Stimulated activated CD8-positive, alpha-beta memory T cell treated with anti-CD3 and anti-CD28 coated beads, Interleukin-4, amount 100 ng/mL, for 1 hour (primary cell): ENCODE results near the gene CBFA2T3.

Experiments
- DNase-seq, 2 donors: peaks; one replicate each; pipeline ENCODE4 v3.0.0-alpha.2; 2020; ENCODE audit warnings: low read depth in 2 of 2, low spot score in 1 of 2

Gene CBFA2T3

DNA sequence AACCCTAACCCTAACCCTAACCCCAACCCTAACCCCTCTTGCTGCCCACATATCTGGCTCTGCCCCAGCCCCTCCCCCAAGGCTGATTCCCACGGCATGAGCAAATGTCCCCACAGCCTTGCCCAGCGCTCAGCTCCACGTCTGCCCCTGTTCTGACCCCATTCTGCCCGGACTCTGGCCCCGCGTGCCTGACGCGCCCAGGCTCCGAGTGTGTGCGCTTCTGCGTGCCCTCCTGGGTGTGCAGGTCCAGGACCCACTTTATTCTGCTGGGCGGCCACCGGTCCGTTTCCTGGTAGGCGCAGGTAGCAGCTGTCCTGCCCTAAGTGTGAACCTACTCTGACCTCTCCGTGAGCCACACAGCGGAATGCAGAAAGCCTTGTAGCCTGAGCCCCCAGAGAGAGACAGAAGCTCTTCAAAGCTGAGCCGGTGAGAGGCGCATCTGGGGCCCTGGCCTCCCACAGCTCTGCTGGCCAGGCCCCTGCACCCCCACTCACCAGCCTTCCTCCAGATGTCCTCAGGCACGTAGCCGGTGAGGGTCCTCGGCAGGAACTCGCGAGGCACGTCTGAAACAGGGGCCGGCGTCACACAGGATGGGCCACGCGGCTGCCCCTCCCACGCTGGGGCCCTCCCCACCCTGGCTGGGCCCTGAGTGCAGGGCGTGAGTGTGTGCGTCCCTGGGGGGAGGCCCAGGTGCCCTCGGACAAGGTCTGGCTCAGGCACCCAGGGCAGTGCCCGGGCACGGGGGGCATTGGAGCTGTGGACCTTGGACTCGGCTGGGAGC lies 96.6 kb downstream of the CBFA2T3 start:
- no peak for DNase-seq

DNA sequence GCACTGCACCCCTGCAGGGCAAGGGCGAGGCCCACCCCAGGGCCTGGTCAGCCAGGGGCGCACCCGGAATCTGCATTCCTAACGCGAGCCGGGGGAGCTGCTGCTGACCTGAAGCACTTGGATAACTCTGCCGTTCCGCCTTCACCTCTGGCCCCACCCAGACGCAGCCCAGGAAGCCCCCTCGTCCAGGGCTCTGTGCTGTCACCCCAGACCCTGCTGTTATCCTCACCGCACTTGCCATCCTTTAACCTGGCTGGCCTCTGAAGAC lies 97.3 kb downstream of the CBFA2T3 start:
- no peak for DNase-seq

GRCh38 chr16:88878967-88879787 lies 97.8 kb downstream of the CBFA2T3 start:
- no peak for DNase-seq

- DNase-seq, result no peak
Observed at GRCh38 chr16:88878356-88878755, 98.7 kb downstream of the CBFA2T3 start.

GRCh38 chr16:88877564-88878289 lies 99.3 kb downstream of the CBFA2T3 start:
- DNase-seq, result no peak

- DNase-seq, result no peak
Observed at GRCh38 chr16:88876942-88877526, 100.0 kb downstream of the CBFA2T3 start.

DNA sequence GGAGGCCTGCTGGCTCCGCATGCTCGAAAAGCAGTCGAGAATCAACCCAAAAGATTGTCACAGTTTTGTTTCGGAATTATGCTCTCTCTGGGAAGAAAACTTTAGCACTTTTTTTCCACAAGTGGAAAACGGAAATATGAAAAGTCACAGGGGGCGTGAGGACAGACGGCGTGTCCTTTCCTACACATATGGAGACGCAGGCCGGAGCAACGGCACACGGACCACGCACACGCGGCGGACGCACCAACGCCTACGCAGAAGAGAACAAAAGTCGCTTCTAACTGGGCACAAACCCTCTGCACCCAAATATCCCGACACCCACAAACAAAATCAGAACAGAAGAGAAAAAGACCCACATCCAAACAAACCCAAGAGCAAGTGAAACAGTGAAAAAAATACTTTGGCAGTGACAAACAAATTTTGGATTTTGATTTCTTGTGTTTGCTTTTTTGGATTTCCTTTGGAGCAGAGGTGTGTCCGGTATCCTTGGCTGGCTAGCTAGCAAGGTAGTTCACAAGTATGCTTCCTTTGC lies 101.2 kb downstream of the CBFA2T3 start:
- DNase-seq, result no peak

DNA sequence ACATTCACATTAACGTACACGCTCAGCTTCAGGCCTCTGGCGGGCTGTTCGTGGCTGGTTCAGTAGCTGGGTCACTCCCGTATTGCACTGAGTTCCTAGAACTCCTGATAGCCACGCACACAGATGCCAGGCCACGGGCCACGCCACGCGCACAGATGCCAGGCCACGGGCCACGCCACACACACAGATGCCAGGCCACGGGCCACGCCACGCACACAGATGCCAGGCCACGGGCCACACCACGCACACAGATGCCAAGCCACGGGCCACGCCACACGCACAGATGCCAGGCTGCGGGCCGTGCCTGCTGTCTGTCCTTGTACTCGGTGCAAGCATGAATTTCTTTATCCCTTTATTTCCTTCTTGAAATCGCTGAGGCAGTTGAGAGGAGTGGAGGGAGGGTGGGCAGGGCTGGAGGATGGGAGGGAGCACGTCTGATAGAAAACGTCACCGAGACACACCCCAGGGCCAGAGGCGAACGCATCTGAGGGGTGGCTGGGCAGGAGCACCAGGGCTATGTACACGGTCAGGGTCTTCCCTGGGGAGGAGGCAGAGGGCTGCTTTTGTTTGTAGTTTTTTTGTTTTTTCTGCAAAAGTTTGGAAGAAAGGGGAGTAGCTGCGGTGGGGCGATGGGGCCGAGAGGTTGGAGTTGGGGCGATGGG lies 101.9 kb downstream of the CBFA2T3 start:
- no peak for DNase-seq

GRCh38 chr16:88872650-88873331 lies 104.2 kb downstream of the CBFA2T3 start:
- DNase-seq, result no peak

DNA sequence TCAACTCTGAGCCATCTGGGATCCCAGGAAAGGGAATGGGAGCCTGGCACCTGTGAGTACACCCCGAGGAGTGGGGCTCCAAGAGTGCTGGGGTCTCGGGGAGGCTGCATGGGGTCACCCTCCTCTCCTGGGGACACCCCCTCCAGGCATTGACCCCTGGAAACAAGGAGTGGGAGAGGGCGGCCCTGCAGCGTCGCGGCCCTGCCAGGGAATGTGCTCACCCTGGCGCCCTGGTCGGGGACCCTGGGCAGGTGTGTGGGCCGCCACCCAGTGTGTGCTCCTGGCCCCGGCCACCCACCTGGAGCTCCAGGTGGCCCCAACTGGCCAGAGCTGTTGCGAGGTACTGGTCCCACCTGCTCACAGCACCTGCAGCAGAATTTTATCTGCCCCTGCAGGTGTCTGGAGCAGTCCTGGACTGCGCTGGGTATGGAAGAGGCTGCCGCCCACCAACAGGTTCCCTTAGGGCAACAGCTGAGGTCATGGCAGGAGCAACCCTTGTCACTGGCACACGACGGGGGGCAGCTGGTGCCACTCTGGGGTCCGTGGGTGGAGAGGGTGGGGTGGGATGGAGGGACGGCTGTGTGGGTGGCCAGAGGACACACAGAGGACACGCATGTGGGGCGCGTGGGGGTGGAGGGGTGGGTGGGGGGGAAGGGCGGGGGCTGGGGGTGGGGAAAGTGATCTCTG lies 105.1 kb downstream of the CBFA2T3 start:
- no peak for DNase-seq

DNA sequence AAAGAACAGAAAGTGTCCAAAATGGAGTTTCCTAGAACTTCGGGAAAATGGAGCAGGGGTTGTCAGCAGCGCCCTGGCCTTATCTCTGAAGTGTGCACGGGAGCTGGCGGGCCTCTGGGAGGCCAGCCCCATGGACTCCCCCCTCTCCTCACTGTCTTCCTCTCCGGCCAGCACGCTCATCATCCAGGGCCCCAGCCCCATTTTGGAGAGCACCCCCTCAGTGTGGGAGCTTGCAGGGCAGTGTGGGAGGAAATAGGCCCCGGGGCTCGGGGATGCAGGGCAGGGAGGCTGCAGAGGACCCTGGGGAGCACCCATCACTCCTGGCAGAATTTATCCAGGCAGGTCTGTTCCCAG lies 105.7 kb downstream of the CBFA2T3 start:
- DNase-seq, result no peak

DNA sequence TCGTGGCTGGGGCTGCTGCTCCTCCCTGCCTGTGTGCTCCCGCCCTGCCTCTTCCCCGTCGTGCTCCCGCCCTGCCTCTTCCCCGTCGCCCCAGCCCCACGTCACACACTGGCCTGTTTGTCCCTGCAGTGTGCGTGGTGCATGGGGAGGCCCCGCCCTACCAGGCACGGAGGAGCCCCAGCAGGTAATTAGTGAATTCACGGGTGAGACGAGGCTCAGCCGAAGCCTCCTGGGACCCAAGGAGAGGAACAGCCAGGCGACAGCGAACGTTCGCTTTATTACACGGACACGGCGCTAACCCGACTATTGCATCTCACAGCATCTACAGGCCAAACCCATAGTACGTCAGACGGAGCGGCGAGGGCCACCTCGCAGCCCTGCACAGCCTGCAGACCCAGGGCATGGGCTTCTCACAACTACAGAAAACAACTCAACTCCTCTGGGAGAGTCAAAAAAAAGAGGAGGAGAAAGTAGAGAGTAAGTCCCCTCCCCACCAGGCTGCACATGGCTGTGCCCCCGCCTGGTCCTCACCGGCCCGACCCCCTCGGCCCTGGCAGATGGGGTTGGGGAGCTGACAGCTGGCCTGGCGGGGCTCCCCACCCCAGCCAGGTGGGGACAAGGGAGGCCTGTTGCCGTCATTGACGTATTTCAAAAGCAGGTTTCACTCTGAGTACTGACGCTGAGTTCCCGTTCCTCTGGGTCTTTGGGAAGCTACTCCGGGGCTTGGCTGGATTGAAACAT lies 106.2 kb downstream of the CBFA2T3 start:
- DNase-seq, result no peak

DNA sequence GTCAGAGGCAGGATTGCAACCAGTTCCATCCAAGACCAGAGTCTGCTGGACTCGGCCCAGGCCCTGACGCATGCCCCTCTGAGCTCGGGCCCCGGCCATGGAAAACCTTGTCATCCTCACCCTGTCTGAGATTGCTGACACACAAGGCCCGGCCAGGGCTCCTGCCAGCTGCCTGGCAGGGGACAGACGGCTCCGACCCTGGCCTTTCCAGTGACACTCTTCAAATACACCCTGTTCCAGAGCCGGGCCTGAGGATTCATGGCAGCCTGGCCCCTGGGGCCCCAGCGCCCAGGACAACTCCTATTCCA lies 107.4 kb downstream of the CBFA2T3 start:
- DNase-seq, result no peak

DNA sequence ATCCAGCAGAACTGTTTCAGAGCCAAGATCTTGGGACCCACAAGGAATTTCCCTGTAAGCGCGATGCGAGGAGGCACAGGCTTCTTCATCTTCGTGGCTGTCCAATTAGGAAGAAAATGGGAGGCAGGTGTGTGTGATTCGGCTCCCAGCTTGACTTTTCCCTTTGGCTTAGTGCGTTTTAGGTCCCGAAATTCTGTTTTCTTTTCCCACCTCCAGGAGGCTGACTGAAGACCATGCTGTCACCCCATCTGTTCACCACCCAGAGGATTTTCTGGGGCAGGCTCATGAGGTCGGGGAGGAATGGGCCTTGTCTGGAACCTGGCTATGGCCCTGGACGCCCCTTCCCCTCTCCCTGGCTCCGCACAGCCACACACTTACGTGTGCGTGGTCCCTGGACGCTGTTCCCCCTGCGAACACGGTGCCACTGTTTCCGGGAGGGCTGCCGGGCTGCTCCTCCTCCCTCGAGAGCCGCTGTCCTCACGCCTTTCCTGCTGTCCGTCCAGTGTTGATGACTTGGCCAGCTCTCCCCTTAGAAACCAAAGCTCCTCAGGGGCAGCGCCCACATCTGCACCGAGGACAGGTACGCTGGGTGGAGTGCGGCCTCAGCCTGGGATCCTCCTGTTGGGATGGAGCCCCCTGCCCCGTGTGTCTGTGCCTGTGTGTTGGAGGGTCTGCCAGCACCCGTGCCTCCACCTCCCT lies 107.9 kb downstream of the CBFA2T3 start:
- DNase-seq, result no peak

GRCh38 chr16:88867581-88868246 lies 109.3 kb downstream of the CBFA2T3 start:
- DNase-seq, result no peak

DNA sequence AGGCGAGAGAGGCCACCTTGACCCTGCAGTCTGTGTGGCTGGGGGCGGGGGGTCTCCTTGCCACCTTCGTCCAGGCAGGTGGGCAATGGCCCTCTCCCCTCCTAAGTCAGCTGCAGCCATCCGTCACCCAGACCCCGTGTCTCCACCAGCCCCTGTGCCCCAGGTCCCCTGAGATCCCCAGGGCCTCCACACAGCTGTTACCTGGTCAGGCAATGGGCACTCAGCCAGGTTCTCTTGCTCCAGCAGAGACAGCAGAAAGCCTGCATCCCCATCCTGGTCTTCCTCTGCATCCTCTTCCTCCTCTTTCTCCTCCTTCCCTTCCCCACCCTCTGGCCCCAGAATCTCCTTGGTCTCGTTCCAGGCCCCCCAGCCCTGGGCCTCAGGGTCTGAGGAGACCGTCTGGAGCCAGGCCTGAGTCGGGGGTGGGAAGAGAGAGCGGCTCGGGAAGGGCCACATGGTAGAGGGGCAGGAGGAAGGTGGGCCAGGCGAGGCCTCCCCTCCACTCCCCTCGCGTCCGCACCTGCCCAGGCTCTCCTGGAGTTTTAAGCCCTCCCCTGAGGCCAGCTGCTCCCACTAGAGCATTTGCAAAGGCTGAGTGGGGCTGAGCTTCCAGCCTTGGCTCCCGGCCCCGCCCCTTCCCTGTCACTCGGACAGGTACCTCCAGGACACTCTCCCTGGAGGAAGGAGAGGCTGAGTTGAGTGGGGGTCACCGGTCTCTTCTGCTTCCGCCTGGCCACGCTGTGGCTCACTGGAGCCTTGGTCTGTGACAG lies 110.7 kb downstream of the CBFA2T3 start, which contains the start of gene PABPN1L:
TSS of gene PABPN1L (minus strand) at position 510 of the 770 bp plus-strand sequence. CDS start at position 456, 54 bp downstream.
- DNase-seq, result no peak

GRCh38 chr16:88865742-88866141 lies 111.3 kb downstream of the CBFA2T3 start:
- DNase-seq, result no peak
